CD4-positive, alpha-beta T cell treated with Interleukin-1 beta for 1 hour (primary cell): ENCODE measurements around the gene TPM1.
"Not testable (repeated sequence)": the region's sequence is repeated elsewhere in the genome, so short reads cannot be mapped to it uniquely, and the experiment has no call there.

ENCODE experiments used
- DNase-seq, 2 donors: peaks; one replicate each; pipeline ENCODE4 v3.0.0-alpha.2; 2020 to 2022

Gene TPM1

GRCh38 chr15:63099581-63099980 is 57.0 kb downstream of the TPM1 start:
- DNase-seq, result not testable (repeated sequence)

- DNase-seq, result no peak
Observed at GRCh38 chr15:63103416-63103815, 60.9 kb downstream of the TPM1 start.

- no peak for DNase-seq
Observed at GRCh38 chr15:63104727-63105126, 62.2 kb downstream of the TPM1 start.

- DNase-seq, result peak; percentile 4 to 23
Observed at GRCh38 chr15:63105354-63105753, 62.8 kb downstream of the TPM1 start.

GRCh38 chr15:63107895-63108546 is 65.5 kb downstream of the TPM1 start:
- no peak for DNase-seq

GRCh38 chr15:63109498-63109897 is 67.0 kb downstream of the TPM1 start:
- no peak for DNase-seq

GRCh38 chr15:63109920-63110319 is 67.4 kb downstream of the TPM1 start:
- DNase-seq, result no peak

- no peak for DNase-seq
Observed at GRCh38 chr15:63110428-63111026, 68.0 kb downstream of the TPM1 start.

GRCh38 chr15:63111481-63111880 is 68.9 kb downstream of the TPM1 start:
- DNase-seq, result no peak

GRCh38 chr15:63112871-63113270 is 70.3 kb downstream of the TPM1 start:
- DNase-seq, result no peak

- DNase-seq, result no peak
Observed at GRCh38 chr15:63114465-63114864, 71.9 kb downstream of the TPM1 start.
